ENCODE data around the gene TMEM178B. TPM values are rescaled to one million over a fixed set of nuclear protein-coding genes. Genes with fewer than 3 reads are reported as not detected.

TMEM178B gene
- total RNA-seq, 3 donors from 2014 or later (not counting 1 experiment from before 2014, with no cell fraction given): not detected

GRCh38 chr7:141128506-141128905 lies 54.6 kb downstream of the TMEM178B start:
- H3K4me3 ChIP-seq (ENCODE audit: low read length): no peak overlapping the region
- intact Hi-C loops (cut with micrococcal nuclease): no loop called here
- Mint-ChIP-seq H3K4me1 (no peaks in the 10 kb centered on the region), H3K4me3 (no peak overlapping the region), H3K36me3 (no peaks in the 10 kb centered on the region), H3K27me3 (ENCODE audit: low read depth in 2 of 2) (peaks cover 22 to 54% of the 10 kb centered on the region in 2 donors), H3K9me3 (peaks cover 0 to 3% of the 10 kb centered on the region in 2 donors), H3K27ac (no peak overlapping the region)
- peaks cover 4% of the 10 kb centered on the region for H3K27me3 ChIP-seq (ENCODE audit: control insufficient read depth, insufficient read depth, low read length)
- H3K9me3 ChIP-seq (ENCODE audit: control insufficient read depth, insufficient read depth, low read length): no peaks in the 10 kb centered on the region
- H3K36me3 ChIP-seq (ENCODE audit: control insufficient read depth, insufficient read depth, low read length): no peaks in the 10 kb centered on the region
- no peak for ATAC-seq
- H3K4me1 ChIP-seq (ENCODE audit: control insufficient read depth, insufficient read depth, low read length): no peaks in the 10 kb centered on the region
- DNase-seq: no peak
- TF ChIP-seq CTCF (IDR thresholded peaks at IDR 0.05): no peak
- 26% methylated on average over 2 of the region's 2 CpGs for WGBS (ENCODE audit: insufficient coverage)
- no peak overlapping the region for H3K27ac ChIP-seq (ENCODE audit: low read length)

GRCh38 chr7:141128931-141129330 lies 55.1 kb downstream of the TMEM178B start:
- 75% methylated on average over 2 of the region's 2 CpGs for WGBS (ENCODE audit: insufficient coverage)
- Mint-ChIP-seq H3K27me3 (ENCODE audit: low read depth in 2 of 2) (peaks cover 22 to 58% of the 10 kb centered on the region in 2 donors), H3K4me3 (no peak overlapping the region), H3K36me3 (no peaks in the 10 kb centered on the region), H3K9me3 (peaks cover 0 to 3% of the 10 kb centered on the region in 2 donors), H3K4me1 (no peaks in the 10 kb centered on the region), H3K27ac (no peak overlapping the region)
- ATAC-seq (no peak), DNase-seq (no peak)
- Histone ChIP-seq H3K4me1 (ENCODE audit: control insufficient read depth, insufficient read depth, low read length) (no peaks in the 10 kb centered on the region), H3K36me3 (ENCODE audit: control insufficient read depth, insufficient read depth, low read length) (no peaks in the 10 kb centered on the region), H3K4me3 (ENCODE audit: low read length) (no peak overlapping the region), H3K9me3 (ENCODE audit: control insufficient read depth, insufficient read depth, low read length) (peaks cover 2% of the 10 kb centered on the region), H3K27ac (ENCODE audit: low read length) (no peak overlapping the region), H3K27me3 (ENCODE audit: control insufficient read depth, insufficient read depth, low read length) (peaks cover 7% of the 10 kb centered on the region)
- intact Hi-C loops (cut with micrococcal nuclease): no loop called here
- no peak for TF ChIP-seq CTCF (IDR thresholded peaks at IDR 0.05)

GRCh38 chr7:141132671-141133070 lies 58.8 kb downstream of the TMEM178B start:
- peaks cover 7% of the 10 kb centered on the region for H3K27me3 ChIP-seq (ENCODE audit: control insufficient read depth, insufficient read depth, low read length)
- no peak for TF ChIP-seq CTCF (IDR thresholded peaks at IDR 0.05)
- Mint-ChIP-seq H3K27me3 (ENCODE audit: low read depth in 2 of 2) (peaks cover 14 to 51% of the 10 kb centered on the region in 2 donors), H3K27ac (no peak overlapping the region), H3K36me3 (no peaks in the 10 kb centered on the region), H3K9me3 (peaks cover 0 to 3% of the 10 kb centered on the region in 2 donors), H3K4me3 (no peak overlapping the region), H3K4me1 (no peaks in the 10 kb centered on the region)
- no peak overlapping the region for H3K27ac ChIP-seq (ENCODE audit: low read length)
- H3K36me3 ChIP-seq (ENCODE audit: control insufficient read depth, insufficient read depth, low read length): no peaks in the 10 kb centered on the region
- 96% methylated on average over 3 of the region's 3 CpGs for WGBS (ENCODE audit: insufficient coverage)
- intact Hi-C loops (cut with micrococcal nuclease): no loop called here
- no peak overlapping the region for H3K4me3 ChIP-seq (ENCODE audit: low read length)
- no peak for DNase-seq
- H3K9me3 ChIP-seq (ENCODE audit: control insufficient read depth, insufficient read depth, low read length): peaks cover 4% of the 10 kb centered on the region
- ATAC-seq: no peak
- no peaks in the 10 kb centered on the region for H3K4me1 ChIP-seq (ENCODE audit: control insufficient read depth, insufficient read depth, low read length)

- DNase-seq: no peak
- Mint-ChIP-seq H3K36me3 (no peaks in the 10 kb centered on the region), H3K27ac (no peak overlapping the region), H3K9me3 (peaks cover 0 to 3% of the 10 kb centered on the region in 2 donors), H3K4me1 (no peaks in the 10 kb centered on the region), H3K27me3 (ENCODE audit: low read depth in 2 of 2) (peaks cover 14 to 49% of the 10 kb centered on the region in 2 donors), H3K4me3 (no peak overlapping the region)
- intact Hi-C loops (cut with micrococcal nuclease): no loop called here
- Histone ChIP-seq H3K36me3 (ENCODE audit: control insufficient read depth, insufficient read depth, low read length) (no peaks in the 10 kb centered on the region), H3K9me3 (ENCODE audit: control insufficient read depth, insufficient read depth, low read length) (peaks cover 4% of the 10 kb centered on the region), H3K27me3 (ENCODE audit: control insufficient read depth, insufficient read depth, low read length) (peaks cover 7% of the 10 kb centered on the region), H3K4me3 (ENCODE audit: low read length) (no peak overlapping the region), H3K27ac (ENCODE audit: low read length) (no peak overlapping the region), H3K4me1 (ENCODE audit: control insufficient read depth, insufficient read depth, low read length) (no peaks in the 10 kb centered on the region)
- no peak for ATAC-seq
- no peak for TF ChIP-seq CTCF (IDR thresholded peaks at IDR 0.05)
- WGBS (ENCODE audit: insufficient coverage): 71% methylated on average over 1 of the region's 1 CpG
Measured at GRCh38 chr7:141133646-141134045, 59.8 kb downstream of the TMEM178B start.

All from natural killer cell (primary cell).